ENCODE measurements around the gene CCM2. TPM values are rescaled to one million over a fixed set of nuclear protein-coding genes. Genes with fewer than 3 reads are reported as not detected.
"Not testable (repeated sequence)": the region's sequence is repeated elsewhere in the genome, so short reads cannot be mapped to it uniquely, and the experiment has no call there.

CCM2 gene
- total RNA-seq, 1 experiment from 2014 or later, result 26.2 TPM

DNA sequence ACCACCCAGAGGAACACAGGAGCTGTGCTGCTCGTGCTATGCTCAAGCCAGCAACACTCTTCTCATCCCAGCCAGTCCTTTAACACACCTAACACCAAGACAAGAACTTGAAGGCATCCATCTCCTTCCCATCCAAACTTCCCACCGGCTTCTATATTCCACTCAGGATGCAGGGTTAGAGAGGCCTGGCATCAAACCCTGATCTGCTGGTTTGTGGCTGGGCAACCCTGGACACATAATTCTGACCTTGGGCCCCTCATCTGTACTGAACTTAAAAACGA lies 15.6 kb upstream of the CCM2 start:
- peaks cover 8% of the 10 kb centered on the region for H3K4me1 ChIP-seq
- H3K4me3 ChIP-seq, result peak overlapping the region; percentile 76
- peaks cover 42% of the 10 kb centered on the region for H3K36me3 ChIP-seq
- no peaks in the 10 kb centered on the region for H3K9me3 ChIP-seq (replicated peaks)
- H3K27ac ChIP-seq, result no peak overlapping the region
- DNase-seq, result no peak
- no peaks in the 10 kb centered on the region for H3K27me3 ChIP-seq

DNA sequence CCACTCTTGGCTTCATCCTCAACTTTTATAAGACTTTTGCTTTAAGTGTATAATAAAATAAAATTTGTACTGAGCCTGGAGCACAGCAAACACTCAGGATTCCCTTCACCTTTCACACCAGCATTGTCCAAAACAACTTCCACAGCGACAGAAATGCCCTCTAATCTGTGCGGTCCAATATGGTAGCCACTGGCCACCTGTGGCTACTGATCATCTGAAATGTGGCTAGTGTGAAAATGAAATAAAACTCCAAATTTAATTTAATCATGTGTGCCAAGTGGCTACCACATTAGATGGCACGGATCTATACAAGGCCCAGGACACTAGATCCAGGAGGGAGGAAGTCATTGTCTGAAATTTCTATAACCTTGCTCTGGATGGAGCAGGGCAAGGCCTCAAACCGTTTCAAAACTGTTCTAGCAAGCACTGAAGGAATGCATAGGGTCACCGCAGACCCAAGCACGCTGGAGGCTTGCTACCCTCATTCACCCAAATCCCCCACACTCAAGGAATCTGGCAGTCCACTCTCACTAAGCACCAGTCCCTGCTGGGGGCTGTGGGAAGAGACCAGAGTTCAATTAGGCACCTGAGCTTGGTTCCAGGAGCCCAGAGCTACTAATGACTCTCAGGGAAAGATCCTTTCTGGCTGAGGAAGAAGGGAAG lies 14.8 kb upstream of the CCM2 start:
- Histone ChIP-seq H3K27ac (no peak overlapping the region; the same call in 1 of the 2 replicates), H3K9me3 (replicated peaks) (no peaks in the 10 kb centered on the region), H3K36me3 (peaks cover 42% of the 10 kb centered on the region), H3K4me1 (peaks cover 8% of the 10 kb centered on the region), H3K4me3 (peak overlapping the region; percentile 76), H3K27me3 (no peaks in the 10 kb centered on the region)
- no peak for DNase-seq

DNA sequence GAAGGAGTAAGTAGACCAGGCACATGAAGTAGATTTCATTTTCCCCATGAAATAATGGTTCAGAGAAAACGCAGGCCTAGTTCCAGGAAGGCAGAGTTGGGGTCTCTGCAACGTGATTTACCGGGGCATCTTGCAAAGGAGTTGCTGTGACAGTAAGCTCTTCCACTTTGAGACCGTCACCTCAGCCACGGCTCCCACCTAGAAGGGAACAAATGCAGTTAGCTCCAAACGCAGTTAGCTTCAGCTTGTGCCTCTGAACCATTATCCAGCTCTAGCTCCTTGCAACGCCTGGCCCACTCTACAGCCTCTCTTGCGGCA lies 14.1 kb upstream of the CCM2 start:
- H3K4me1 ChIP-seq, result peaks cover 9% of the 10 kb centered on the region
- peak overlapping the region; percentile 76 for H3K4me3 ChIP-seq
- no peaks in the 10 kb centered on the region for H3K9me3 ChIP-seq (replicated peaks)
- peak overlapping the region; percentile 71 for H3K27ac ChIP-seq
- no peak for DNase-seq
- H3K27me3 ChIP-seq, result no peaks in the 10 kb centered on the region
- peaks cover 41% of the 10 kb centered on the region for H3K36me3 ChIP-seq

DNA sequence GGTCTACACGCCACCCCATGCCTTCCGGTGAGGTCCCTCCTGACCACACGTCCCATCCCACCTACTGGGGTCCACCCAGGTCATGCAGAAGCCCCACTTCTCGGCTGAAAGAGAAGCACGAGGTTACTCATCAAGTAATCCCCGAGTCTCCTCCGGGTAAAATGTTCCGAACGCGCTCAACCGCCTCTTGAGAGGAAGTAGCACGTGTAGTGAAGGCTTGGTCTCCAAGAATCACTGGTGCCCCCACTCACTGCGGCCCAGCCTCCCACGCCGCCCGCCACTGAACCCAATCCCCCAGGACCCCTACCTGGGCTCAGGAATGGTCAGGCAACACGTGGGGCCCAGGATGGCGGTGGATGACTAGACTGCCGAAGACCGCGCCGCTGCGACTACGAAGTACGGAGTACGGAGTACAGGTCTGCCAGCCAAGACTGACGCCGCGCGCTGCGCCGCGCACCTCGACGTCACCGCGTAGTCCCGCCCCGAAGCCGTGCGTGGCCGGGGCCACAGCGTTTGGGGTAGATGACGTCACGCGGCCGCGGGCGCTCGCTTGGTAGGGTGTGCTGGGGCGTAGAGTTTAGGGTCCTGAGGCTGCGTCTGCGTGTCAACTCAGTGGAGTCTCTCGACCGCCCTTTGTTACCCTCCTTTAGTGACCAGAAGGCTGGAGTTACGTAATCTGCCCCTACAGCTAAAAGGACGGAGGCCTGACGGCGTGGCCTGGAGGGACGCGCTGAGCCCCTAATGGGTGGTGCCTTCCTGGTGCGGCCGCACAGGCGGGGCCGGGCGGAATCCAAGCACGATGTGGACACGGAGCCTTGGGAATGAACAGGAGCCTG lies 13.6 kb upstream of the CCM2 start:
- H3K27me3 ChIP-seq, result no peaks in the 10 kb centered on the region
- peak overlapping the region; percentile 71 for H3K27ac ChIP-seq

DNA sequence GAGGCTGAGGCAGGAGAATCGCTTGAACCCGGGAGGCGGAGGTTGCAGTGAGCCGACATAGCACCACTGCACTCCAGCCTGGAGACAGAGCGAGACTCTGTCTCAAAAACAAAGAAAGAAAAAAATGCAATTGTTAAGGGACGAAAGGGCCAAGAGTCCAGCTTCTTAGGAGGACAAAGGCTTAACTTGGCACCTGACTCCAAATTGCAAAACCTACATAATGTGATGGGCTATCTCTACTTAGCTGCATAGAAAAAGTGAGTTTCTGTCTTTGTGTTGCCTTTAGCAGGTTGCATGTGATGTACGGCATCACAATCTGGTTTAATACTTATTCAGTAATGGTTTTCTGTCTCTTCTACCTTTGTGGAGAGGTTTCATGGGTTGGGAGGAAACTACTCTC lies 12.5 kb upstream of the CCM2 start:
- no peak overlapping the region for H3K27ac ChIP-seq
- H3K4me3 ChIP-seq, result no peak overlapping the region
- H3K4me1 ChIP-seq, result peaks cover 10% of the 10 kb centered on the region
- no peaks in the 10 kb centered on the region for H3K9me3 ChIP-seq (replicated peaks)
- no peaks in the 10 kb centered on the region for H3K27me3 ChIP-seq
- peaks cover 33% of the 10 kb centered on the region for H3K36me3 ChIP-seq
- no peak for DNase-seq

More for the DNA sequence above, 13.6 kb upstream of the CCM2 start:
- peaks cover 40% of the 10 kb centered on the region for H3K36me3 ChIP-seq
- DNase-seq, result peak; percentile 96 to 97
- H3K4me3 ChIP-seq, result peak overlapping the region; percentile 76
- H3K9me3 ChIP-seq (replicated peaks), result no peaks in the 10 kb centered on the region
- peaks cover 10% of the 10 kb centered on the region for H3K4me1 ChIP-seq

DNA sequence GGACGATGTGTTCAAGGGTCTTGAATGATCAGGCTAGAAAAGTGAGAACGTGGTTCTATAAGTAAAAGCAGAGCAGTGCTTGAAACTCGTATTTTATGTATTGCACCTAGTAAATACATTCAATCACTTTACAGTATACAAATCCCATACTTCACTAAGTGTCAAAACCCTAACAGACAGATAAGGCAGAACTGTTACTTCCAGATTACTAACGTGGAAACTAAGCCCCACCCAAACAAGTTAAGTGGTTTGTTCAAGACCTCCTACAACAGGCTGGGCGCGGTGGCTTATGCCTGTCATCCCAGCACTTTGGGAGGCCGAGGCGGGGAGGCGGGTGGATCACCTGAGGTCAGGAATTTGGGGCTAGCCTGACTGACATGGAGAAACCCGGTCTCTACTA lies 12.0 kb upstream of the CCM2 start:
- Histone ChIP-seq H3K9me3 (replicated peaks) (no peaks in the 10 kb centered on the region), H3K4me3 (no peak overlapping the region), H3K4me1 (peaks cover 10% of the 10 kb centered on the region), H3K36me3 (peaks cover 28% of the 10 kb centered on the region), H3K27ac (no peak overlapping the region), H3K27me3 (no peaks in the 10 kb centered on the region)
- DNase-seq, result no peak

DNA sequence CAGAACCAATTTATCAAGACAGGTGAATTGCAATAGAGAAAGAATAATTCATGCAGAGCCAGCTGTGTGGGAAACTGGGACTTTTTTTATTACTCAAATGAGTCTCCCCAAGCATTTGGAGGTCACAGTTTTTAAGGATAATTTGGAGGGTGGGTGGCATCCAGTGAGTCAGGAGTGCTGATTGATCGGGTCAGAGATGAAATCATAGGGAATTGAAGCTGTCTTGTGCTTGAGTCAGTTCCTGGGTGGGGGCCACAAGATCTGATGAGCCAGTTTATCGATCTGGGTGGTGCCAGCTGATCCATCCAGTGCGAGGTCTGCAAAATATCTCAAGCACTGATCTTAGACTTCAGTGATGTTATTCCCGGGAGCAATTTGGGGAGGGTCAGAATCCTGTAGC lies 11.3 kb upstream of the CCM2 start:
- Histone ChIP-seq H3K27ac (no peak overlapping the region), H3K9me3 (replicated peaks) (no peaks in the 10 kb centered on the region)

DNA sequence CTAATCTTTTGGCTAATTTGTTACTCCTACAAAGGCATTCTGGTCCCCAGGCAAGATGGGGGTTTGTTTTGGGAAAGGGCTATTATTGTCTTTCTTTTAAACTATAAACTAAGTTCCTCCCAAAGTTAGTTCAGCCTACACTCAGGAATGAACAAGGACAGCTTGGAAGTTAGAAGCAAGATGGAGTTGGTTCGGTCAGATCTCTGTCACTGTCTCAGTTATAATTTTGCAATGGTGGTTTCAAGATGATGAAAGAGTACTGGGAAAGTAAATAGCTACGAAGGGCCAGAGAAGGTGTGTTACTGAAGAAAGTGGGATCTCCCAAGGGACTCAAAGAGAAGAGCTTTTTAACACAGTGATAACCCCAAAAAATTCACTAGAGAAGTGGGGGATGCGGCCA lies 10.9 kb upstream of the CCM2 start:
- Histone ChIP-seq H3K4me3 (no peak overlapping the region), H3K27me3 (no peaks in the 10 kb centered on the region), H3K9me3 (replicated peaks) (no peaks in the 10 kb centered on the region), H3K27ac (no peak overlapping the region), H3K36me3 (peaks cover 18% of the 10 kb centered on the region), H3K4me1 (peaks cover 10% of the 10 kb centered on the region)
- no peak for DNase-seq

More for the DNA sequence above, 11.3 kb upstream of the CCM2 start:
- no peak for DNase-seq
- no peak overlapping the region for H3K4me3 ChIP-seq
- no peaks in the 10 kb centered on the region for H3K27me3 ChIP-seq
- peaks cover 10% of the 10 kb centered on the region for H3K4me1 ChIP-seq
- peaks cover 22% of the 10 kb centered on the region for H3K36me3 ChIP-seq

DNA sequence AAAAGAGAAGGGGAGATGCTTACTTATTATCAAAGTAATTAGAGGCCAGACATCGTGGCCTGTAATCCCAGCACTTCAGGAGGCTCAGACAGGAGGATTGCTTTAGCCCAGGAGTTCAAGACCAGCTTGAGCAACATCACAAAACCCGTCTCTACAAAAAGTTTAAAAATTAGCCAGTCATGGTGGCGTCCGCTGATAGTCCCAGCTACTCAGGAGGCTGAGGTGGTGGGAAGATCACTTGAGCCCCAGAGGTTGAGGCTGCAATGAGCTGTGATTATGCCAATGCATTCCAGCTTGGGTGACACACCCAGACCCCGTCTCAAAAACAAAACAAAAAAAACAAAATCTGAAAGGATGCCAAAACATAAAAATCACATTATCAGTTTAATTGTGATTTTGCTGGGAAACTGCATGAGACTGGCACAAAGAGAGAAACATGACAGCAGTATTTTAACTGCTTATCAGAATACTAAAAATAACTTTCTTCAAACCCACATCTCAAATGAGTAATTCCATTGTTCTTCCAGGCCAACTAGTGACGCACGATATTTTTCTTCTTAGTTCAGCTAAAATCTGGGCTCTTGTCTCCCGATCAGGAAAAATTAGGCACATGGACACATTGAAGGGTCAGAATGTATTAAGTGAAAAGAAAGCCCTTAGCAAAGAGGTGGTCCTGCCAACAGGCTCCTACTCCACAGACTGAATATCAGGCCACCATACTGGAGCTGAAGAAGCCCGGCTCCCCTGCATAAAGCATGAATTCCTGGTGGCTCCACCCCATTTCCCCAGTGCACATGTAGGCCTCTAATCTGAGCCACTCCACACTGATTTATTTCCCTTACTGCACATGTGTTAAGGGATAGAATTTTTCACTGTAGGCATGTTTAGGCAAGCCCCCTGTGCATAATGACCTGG lies 9.6 kb upstream of the CCM2 start:
- Histone ChIP-seq H3K36me3 (peaks cover 5% of the 10 kb centered on the region), H3K9me3 (replicated peaks) (no peaks in the 10 kb centered on the region), H3K27ac (no peak overlapping the region), H3K4me3 (no peak overlapping the region), H3K27me3 (no peaks in the 10 kb centered on the region), H3K4me1 (peaks cover 2% of the 10 kb centered on the region; the same call in 1 of the 2 replicates)
- peak in 1 of 2 experiments; percentile 56 for DNase-seq

DNA sequence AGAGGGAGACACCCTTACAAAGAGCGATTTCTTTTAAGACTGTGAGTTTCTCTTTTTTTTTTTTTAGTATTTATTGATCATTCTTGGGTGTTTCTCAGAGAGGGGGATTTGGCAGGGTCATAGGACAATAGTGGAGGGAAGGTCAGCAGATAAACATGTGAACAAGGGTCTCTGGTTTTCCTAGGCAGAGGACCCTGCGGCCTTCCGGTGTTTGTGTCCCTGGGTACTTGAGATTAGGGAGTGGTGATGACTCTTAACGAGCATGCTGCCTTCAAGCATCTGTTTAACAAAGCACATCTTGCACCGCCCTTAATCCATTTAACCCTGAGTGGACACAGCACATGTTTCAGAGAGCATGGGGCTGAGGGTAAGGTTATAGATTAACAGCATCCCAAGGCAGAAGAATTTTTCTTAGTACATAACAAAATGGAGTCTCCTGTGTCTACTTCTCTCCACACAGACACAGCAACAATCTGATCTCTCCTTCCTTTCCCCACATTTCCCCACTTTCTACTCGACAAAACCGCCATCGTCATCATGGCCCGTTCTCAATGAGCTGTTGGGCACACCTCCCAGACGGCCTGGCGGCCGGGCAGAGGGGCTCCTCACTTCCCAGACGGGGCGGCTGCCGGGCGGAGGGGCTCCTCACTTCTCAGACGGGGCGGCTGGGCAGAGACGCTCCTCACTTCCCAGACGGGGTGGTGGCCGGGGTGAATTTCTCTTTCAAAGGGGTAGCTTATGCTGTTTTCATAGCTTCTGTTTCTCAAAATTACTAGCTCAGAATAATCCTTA lies 7.8 kb upstream of the CCM2 start:
- DNase-seq; H3K4me1 ChIP-seq; H3K36me3 ChIP-seq; H3K4me3 ChIP-seq; H3K9me3 ChIP-seq (replicated peaks); H3K27me3 ChIP-seq; H3K27ac ChIP-seq: not testable (repeated sequence)

DNA sequence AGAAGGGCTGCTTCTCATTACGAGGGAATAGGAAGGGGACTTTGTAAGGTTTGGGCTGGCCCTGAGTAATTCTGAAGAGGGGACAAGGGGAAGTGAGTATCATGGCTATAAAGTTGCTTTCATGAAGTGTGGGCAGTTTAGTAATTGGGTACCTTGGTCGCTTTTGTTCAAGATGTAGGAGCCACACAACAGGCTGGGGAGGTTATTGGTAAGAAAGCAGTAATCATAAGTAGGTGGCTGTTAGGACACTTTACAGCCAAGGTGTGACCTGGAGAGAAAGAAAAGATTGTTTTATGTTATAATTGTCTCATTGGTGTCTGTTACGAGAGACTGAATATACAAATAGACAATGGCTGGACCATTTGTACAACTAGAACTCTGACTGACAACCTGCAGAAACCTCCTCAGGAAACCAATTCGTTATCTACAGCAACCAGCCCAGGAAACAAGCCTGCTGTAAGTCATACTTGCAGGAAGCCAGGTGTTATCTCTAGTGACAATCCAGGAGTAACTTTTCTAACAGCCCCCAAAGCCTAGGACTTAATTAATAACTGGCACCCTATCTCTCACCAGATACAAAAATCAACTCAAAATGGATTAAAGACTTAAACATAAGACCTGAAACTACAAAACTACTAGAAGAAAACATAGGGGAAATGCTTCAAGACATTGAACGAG lies 5.0 kb upstream of the CCM2 start:
- peaks cover 4% of the 10 kb centered on the region; the same call in 1 of the 2 replicates for H3K4me1 ChIP-seq
- H3K4me3 ChIP-seq, result no peak overlapping the region
- no peaks in the 10 kb centered on the region for H3K9me3 ChIP-seq (replicated peaks)
- H3K27me3 ChIP-seq, result no peaks in the 10 kb centered on the region
- H3K27ac ChIP-seq, result no peak overlapping the region
- DNase-seq, result no peak
- no peaks in the 10 kb centered on the region for H3K36me3 ChIP-seq

DNA sequence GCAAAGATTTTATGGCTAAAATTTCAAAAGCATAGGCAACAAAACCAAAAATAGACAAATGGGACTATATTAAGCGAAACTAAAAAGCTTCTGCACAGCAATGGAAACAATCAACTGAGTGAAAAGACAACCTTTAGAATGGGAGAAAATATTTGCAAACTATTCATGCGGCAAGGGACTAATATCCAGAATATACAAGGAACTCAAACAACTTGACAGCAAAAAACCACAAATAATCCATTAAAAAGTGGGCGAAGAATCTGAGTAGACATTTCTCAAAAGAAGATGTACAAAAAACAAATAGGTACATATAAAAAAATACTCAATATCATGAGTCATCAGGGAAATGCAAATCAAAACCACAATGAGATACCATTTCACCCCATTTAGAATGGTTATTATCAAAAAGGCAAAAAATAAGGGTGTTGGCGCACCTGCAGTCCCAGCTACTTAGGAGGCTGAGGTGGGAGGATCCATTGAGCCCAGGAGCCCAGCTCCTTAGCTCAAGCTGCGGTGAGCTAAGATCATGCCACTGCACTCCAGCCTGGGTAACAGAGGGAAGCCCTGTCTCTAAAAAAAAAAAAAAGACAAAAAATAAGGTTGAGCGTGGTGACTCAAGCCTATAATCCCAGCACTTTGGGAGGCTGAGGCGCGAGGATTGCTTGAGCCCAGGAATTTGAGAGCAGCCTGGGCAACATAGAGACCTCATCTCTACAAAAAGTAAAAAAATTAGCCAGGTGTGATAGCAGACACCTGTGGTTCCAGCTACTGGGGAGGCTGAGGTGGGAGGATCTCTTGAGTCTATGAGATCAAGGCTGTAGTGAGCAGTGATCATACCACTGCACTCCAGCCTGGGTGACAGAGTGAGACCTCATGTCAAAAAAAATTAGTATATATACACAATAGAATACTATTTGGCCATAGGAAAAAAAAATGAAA lies 4.2 kb upstream of the CCM2 start:
- Histone ChIP-seq H3K9me3 (replicated peaks) (no peaks in the 10 kb centered on the region), H3K27ac (no peak overlapping the region), H3K36me3 (no peaks in the 10 kb centered on the region), H3K4me1 (peaks cover 3% of the 10 kb centered on the region; the same call in 1 of the 2 replicates), H3K4me3 (no peak overlapping the region), H3K27me3 (no peaks in the 10 kb centered on the region)
- DNase-seq, result no peak
